HS-5 (cell line): ENCODE results near the gene NCKAP5.
"Not testable (repeated sequence)": the region's sequence is repeated elsewhere in the genome, so short reads cannot be mapped to it uniquely, and the experiment has no call there.

Source experiments
- DNase-seq: peaks from one replicate; pipeline ENCODE4 v3.0.0-alpha.2; 2012; ENCODE audit warnings: low read depth

NCKAP5 gene

DNA sequence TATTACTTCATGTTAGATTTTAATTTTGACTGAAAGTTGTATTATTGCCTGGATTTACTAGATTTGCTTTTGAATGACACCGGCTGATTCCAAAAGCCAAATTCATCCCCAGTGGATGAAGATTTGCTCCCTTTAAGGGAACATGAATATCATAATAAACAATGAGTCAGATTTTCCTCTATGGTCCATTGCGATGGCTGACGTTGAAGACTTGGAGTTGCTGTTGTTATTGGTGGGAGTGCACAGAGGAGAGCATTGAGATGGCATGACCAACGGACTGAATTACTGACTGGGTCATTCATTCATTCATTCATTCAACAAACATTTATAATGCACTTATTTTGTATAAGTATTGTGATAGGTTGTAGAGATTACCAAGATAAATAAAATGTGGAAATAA lies 864.9 kb downstream of the NCKAP5 start:
- DNase-seq: no peak

DNA sequence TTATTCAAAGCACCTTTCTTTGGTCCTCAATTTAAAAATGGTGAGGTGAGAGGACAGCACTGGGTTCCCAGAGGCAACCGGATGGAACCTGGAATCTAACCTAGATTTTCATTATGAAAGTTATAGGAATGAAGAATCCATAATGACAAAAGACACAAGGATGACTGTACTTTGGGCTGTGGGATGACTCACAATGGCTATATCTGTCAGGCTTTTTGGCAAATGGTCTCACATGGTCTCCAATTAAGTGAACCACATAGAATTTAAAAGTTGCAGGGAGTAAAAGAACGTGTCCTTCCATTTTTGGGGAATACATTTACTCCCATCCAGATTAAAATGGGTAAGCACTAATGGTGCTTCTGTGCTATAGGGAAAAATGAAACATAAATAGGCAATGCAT lies 866.5 kb downstream of the NCKAP5 start:
- peak; percentile 20 for DNase-seq

DNA sequence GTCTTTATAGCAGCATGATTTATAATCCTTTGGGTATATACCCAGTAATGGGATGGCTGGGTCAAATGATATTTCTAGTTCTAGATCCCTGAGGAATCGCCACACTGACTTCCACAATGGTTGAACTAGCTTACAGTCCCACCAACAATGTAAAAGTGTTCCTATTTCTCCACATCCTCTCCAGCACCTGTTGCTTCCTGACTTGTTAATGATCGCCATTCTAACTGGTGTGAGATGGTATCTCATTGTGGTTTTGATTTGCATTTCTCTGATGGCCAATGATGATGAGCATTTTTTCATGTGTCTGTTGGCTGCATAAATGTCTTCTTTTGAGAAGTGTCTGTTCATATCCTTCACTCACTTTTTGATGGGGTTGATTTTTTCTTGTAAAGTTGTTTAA lies 868.5 kb downstream of the NCKAP5 start:
- DNase-seq: not testable (repeated sequence)

DNA sequence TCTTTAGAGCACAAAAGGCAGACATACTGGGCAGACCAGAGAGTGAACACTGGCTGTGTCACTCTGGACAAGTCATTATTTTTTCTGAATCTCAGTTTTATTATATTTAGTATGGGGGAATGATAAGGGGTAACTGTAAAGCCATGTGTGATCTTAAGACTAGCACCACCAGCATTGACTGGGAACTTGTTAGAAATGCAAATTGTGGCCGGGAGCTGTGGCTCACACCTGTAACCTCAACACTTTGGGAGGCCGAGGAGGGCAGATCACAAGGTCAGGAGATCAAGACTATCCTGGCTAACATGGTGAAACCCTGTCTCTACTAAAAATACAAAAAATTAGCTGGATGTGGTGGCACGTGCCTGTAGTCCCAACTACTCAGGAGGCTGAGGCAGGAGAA lies 869.9 kb downstream of the NCKAP5 start:
- DNase-seq: not testable (repeated sequence)

DNA sequence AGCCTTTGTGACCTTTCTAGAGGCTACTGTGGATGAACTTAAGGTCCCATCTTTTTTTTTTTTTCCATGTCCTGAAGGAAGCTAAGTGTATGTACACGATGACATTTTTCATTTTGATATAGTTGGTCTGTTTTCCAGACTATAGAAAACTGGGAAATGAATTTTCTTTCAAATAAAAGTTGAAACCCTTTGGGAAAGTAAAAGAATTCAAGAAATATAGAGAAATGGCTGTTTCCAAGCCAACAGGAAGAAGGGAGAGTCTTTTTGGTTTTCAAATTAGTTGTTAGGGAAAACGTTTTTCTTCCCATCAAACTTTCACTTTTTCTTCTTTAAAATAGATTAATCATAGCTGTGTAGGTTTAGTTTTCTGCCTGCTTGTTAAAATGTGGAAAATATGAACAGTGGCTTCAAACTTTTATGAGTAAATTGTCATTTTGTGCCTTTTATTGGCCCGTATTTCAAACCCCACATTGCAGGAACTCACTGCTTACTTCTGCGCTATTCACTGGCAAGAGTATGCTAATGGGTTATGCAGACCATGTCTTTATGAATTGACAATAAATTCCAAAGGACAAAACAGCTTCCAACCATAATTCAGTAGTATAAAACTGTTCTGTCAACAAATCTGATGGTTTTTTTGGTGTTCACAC lies 870.6 kb downstream of the NCKAP5 start:
- no peak for DNase-seq

DNA sequence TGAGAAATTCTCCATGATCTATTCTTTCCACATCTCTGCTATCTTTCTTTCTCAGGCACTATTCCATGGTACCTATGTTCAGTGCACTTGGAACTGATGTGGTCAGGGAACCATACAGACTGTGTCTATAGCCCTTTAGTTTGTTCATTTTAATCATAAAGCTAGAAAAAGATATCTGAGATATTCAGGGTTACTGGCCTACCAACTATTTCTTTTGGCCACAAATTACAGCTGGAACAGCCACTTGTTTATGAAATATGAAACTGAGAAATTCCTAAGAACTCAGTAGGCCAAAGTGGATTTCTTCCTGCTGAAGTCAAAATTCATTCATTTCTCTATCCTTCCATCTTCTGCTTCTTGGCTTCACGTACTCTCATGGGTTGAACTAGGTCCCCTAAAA lies 875.4 kb downstream of the NCKAP5 start:
- DNase-seq: no peak

DNA sequence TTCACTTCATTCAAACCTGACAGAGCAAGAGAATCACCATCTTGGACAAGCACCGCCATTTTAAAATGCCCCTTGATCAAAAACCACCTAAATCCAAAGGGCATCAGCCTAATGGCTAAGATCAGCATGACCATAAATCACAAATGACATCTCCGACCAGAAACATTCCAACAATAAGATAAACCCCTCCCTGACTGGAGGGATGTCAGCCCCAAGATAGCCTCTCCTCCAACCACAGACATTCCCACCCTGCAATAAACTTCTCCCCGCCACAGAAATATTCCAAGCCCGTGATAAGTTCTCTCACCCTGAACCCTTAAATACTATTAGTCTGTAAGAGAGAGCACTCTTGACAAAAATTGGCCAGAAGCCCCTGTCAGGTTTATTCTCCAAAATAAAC lies 876.7 kb downstream of the NCKAP5 start:
- DNase-seq: no peak

DNA sequence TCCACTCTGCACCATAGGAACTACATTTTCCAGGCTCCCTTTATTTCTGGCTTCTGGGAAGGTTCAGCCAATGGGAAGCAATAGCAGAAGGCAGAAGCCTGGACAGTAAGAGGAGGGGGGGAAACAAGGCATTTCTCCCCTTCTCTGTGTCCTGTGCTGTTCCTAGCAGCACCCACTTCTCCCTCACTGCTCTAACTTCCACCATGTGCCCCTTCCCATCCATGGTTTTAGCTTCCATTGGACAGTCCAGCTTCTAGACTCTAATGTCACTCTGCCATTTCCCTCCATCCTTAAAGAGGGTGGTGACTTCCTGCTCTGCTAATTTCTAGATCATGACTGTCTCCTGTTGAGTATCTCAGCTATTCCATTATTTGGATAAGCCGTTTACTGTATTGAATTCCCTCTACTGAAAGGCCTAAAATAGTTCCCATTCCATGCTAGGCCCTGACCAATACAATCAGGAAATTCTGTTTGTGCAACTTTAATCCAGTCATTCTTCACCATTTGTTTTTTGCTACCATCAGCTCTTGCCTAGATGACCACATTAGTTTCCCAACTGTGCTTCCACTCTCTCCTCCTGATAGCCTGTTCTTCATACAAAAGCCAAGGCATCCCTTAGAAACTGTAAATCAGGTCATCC lies 877.5 kb downstream of the NCKAP5 start:
- no peak for DNase-seq

DNA sequence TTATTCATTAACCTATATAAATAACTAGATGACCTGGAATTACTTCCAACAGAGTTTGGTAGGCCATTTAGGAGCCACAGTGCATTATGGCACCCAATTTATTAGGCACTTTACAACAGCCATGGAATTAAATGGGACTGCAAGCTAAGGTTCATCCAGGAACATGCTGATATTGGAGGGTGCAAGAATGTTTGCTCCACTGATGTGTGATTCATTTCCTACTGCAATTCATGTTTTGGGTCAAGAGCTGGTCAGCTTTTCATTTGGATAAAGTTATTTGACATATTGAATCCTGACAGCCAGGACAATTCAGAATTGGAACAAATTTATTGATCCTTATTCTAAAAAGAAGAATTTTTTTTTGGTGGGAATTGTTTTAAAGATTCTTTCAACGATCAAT lies 886.5 kb downstream of the NCKAP5 start:
- no peak for DNase-seq

DNA sequence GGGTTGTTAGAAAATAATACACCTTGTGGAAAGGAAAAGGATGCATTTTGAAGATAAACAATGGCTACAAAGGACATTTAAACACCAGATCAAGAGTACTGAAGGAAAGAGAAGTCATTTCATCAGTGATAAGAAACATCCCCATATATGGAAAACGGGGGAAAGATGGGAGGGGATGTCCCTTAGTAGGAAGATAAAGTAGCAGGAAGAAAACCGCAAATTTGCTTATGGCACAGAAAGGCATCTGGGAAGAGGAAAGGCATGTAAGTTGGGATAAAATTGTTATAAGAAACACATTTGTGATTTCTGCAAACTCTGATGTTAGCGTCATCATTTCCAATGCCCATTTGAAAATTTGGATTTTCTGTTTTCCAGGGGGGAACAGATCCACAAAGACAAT lies 887.7 kb downstream of the NCKAP5 start:
- DNase-seq: no peak

DNA sequence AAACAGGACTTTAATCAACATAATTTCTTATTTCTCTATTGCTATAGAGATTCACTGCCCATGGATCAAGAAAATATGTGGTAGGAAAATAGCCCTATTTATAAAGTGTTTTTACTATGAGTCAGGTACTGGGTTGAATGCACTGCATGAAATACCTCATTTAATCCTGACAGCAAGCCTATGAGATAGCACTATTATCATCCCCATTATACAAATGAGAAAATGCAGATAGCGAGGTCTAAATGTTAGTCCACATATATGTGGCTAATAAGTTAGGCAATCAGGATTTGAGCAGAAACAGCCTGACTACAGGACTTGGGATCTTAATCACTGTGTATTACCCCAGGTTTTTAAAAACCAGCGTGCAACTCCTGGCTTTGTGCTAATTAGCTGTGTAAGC lies 889.8 kb downstream of the NCKAP5 start:
- DNase-seq: no peak

DNA sequence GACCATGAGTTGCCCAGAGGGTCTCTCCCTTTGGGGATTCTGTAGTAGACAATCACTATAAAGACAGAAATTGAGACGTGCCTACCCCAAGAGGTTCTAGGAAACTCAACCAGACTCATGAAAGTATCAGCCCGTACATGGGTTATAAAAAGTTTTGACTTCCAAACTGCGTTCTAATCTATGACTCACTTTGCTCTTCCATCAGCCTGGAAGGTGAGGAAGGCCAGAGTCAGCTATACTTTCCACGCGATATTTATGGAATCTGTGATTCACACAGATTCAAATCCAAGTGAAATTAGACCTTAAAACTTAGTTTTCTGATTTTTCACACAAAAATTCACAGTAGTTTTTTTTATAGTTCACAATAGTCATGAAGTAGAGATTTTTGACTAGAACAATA lies 890.6 kb downstream of the NCKAP5 start:
- DNase-seq: no peak

DNA sequence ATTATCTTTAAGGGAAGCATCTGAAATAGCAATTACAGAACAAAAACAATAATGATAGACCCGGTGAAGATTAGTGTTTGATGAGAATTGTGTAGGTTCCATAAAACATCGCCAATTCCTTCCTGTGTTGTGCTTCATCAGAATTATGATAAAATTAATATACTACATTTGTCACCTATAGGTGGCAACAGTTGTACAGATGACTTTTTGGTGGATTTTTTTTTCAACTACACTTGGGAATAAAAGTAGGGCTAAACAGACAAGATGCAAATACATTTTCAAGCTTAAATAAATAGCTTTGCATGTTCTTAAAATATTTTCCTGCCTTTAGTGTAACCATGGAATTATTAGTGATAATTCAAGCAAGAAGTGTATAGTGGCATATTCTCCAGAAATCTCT lies 891.3 kb downstream of the NCKAP5 start:
- no peak for DNase-seq

DNA sequence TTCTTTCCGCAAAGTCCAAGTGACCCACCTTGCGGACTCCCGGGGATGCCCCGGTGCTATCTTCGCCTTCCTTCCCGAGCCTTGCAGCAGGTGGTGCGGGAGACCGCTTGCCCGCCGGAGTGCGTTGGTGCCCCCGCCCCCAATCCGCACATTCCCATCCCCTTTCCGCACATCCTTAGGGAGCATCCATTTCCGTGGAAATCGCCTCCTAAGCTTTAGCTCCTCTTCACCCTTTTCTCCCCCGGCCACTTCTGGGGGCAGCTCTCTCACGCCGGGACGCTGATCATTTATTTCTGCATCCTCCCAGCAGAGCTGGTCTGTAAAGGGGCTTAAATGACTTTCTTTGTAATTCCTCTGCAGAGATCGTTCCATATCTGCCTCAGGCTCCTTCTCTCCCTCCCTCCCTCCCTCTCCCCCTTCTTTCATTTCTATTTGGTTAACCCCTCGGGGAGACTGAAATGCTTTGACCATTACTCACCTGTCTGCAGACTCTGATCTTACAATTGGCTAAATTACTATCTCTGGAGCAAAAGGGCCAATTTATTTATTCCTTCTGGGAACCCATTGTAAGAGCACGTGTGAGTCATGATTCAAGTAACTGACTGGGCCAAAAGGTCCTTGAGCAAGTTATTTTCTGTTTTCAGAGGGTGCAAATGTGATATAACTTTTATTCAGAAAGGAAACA lies 897.0 kb downstream of the NCKAP5 start:
- peak; percentile 89 for DNase-seq

DNA sequence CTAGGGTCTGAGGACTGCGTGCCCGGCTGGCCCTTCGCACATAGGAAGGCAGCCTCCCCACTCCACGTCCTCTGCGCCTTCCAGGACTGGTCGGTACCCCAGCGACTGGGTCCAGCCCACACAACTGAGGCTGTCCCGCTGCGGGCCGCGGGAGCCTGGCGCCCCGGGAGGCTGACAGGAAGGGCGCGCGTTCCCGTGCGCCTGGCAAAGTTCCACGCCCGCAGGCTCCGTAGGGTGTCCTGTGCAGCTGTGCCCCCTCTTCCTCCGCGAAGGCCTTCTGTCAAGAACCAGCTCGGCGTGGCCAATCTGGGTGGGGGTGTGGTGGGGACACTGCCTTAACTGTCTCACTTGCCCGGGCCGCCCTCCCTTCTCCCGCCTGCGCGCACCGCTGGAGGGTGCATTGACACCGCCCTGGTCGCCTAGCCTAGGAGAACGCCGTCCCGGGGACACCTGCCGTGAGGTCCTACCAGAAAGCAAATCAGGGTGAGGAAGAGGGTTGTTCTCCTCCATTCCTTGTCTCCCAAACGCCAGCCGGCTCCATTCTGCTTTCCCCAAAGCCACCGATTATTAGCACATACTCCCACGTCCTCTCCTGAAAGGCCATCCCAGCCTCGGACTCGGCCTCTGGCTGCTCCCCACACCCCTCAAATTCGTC lies 897.6 kb downstream of the NCKAP5 start:
- no peak for DNase-seq

DNA sequence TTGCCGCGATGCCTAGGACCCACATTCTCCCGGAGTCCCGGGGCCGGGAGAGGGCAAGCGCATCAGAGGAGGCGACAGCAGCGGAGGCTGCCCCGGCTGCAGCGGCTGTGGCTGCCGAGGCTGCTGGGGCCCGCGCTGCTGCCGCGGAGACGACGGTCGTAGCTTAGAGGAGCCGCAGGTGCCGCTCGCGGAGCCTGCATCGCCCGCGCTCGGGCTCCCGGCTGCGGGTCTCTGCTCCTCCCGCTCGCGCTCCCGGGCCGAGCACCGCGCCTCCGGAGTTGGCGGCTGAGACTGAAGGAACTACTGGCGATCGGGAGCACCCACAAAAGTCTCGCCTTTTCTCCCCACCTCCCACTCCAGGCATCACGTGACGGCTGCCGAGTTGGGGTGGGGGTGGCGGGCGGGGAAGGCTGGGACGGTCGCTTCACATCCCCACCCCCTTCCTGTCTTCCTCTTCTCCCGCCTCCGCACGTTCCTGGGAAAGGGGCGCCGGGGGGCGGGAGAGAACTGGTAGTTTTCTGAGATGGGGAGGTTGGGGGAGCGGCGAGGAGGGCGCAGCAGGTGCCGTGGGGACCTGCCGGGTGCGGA lies 898.3 kb downstream of the NCKAP5 start, which contains the start of gene LYPD1:
Gene LYPD1, minus strand, starts transcription at position 298 of the 588 bp plus-strand sequence. Its CDS starts 273 bp downstream, at position 25.
- no peak for DNase-seq

DNA sequence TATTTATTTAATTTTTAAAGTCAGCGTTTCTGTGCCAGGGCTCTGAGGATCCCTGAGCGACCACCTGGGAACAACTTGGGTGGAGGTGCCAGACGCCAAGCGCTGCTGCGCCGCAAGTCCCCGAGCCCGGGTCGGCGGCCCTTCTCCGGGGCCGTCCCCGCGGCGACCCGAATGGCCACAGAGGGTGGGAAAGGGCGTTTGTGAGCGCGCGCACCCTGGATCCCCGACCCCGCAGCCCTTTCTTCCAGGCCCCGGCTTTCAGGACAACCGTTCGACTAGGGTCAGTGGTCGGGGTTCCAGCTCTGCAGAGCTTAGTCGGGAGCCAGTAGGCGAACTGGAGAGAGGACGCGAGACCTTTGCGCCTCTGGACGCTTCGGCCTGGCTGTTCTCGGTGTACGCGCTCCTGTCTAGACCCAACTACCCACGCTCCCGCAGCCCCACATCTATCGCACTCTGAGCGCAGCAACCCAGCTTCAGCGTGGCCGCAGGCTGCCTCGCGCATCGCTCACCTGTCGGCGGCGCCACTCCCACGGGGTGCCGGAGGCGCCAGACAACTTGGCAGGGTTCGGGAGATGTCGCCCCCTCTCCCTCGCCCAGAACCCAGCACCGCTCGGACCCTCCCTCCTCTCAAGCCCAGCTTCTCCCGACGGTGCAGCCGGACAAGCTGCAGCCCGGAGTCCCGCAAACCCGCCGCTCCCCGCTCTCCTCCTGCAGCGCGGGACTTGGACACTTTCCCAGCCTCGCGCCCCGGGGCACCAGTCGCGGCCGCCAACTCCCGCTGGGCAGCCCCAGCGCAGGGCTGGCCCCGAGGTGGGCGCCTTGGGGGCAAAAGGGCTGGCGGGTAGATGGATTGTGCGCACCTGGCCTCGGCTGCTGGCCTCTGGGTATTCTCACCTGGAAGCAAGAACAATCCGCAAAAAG lies 899.0 kb downstream of the NCKAP5 start:
- no peak for DNase-seq

DNA sequence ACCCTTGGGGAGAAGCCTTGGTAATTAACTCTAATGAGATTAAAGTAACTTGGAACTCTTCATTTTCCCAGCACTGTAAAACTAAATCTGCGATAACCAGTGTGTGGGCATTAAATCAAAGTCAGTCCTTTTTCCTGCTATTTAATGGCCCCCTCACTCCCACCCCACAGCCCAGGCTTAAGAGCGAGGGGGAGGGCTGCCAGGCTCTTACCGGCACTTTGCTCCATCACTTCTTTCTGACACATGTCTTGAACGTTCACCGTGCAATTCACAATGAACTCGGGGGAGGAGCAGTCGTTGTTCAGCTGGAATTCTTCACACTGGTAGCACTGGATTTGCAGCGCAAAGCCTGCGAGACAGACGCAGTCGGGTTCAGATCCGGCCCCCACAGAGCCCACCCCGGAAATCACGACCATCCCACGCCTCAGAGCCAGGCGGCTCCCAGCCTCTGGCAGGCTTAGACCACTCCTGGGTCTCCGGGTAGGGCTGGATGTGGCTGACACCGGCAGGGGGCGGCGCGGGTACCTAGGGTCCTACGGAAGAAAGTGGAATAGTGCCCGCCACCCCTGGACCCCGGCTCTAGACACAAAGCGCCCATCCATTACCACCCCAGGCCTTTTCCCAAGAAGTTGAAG lies 900.0 kb downstream of the NCKAP5 start:
- DNase-seq: no peak

DNA sequence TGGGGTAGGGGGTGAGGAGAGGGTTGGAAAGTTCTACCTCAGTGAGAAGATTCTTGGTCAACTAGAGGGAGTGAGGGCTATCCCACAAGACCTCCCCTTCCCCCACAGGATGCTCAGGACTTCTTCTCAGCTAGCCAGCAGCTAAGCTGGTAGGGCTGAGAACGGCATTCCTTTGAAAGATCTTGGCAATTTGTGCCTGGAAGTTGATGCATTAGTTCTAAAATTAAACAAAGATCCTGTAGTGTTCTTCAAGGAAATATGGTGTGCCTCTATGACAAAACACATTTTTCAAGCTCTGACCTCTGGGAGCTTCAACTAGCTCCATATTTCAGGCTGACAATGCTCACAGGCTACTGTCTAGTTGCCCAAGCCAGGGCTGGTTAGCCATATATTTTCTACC lies 900.6 kb downstream of the NCKAP5 start:
- no peak for DNase-seq

DNA sequence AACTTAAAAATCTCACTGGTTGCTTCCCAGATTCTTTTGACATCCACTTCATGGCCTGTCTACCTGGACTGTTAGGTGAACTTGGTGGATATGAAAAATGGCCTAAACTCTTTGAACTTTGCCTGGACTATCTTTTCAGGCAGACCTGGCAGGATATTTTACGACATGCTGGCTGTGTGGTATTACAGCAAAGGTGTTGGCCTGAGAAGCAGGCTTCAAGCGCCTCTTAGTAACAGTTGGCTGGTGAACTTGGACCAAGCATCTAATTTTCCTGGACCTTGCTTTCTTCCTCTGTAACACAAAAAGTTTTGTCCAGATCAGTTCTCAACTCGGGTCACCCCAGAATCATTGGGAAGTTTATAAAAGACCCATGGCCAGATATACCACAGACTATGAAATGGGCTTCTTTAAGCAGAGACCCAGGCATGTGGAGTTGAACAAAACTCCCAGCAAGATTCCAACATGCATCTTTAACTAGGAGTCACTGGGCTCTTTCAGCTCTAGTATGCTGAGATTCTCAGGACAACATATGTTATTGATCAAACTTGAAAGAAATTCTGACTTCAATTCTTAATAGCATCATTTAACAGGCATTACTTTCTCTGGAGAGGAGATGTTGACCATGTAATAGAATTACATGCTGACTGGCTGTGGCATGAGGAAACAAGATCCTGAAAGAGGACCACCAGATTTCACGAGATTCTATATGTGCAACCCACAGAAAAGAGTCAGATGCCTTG lies 902.7 kb downstream of the NCKAP5 start:
- no peak for DNase-seq
